Uterus (tissue), 2 donors: ENCODE measurements around the gene NDUFB3.

Experiments
- POLR2A ChIP-seq, 2 donors: fragments of 450-650 bp; IDR thresholded peaks; one replicate each; pipeline ENCODE4 v1.6.1; 2016; ENCODE audit warnings: antibody characterized with exemption in 2 of 2, mild to moderate bottlenecking in 1 of 2, moderate library complexity in 1 of 2
- TF ChIP-seq, protein P1 (sequence below), 4 experiments: fragments of 200-600 bp in 2 of 4; fragments of 450-650 bp in 2 of 4; sonication (generic) in 2 of 4; IDR thresholded peaks; one replicate each; pipeline ENCODE4 v1.5.1; 2016 to 2019; ENCODE audit warnings: antibody characterized with exemption in 4 of 4, mild to moderate bottlenecking in 2 of 4, moderate library complexity in 1 of 4

DNA sequence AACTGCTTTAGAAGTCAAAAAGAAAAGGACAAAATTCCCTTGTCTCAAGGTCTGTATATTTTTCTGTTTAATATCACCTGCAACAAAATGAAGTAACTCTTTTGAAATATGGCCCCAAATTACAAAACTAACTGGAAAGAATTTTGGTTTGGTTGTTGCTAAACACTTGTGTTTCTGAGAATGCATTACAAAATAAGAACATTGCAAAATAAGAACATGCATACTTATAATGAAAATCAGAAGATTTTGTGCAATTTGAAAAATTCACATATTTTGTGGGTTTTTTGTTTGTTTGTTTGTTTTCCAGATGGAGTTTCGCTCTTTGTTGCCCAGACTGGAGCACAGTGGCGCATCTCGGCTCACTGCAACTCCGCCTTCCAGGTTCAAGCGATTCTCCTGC, 21.8 kb downstream of the NDUFB3 start:
- TF ChIP-seq, protein P1, sequence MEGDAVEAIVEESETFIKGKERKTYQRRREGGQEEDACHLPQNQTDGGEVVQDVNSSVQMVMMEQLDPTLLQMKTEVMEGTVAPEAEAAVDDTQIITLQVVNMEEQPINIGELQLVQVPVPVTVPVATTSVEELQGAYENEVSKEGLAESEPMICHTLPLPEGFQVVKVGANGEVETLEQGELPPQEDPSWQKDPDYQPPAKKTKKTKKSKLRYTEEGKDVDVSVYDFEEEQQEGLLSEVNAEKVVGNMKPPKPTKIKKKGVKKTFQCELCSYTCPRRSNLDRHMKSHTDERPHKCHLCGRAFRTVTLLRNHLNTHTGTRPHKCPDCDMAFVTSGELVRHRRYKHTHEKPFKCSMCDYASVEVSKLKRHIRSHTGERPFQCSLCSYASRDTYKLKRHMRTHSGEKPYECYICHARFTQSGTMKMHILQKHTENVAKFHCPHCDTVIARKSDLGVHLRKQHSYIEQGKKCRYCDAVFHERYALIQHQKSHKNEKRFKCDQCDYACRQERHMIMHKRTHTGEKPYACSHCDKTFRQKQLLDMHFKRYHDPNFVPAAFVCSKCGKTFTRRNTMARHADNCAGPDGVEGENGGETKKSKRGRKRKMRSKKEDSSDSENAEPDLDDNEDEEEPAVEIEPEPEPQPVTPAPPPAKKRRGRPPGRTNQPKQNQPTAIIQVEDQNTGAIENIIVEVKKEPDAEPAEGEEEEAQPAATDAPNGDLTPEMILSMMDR (IDR thresholded peaks at IDR 0.05), result no peak
- no peak for TF ChIP-seq POLR2A (IDR thresholded peaks at IDR 0.05)
